LoVo (cell line): Measurements from ENCODE around the gene PCYT2.
"Not testable (repeated sequence)": the region's sequence is repeated elsewhere in the genome, so short reads cannot be mapped to it uniquely, and the experiment has no call there.

Source experiments
- DNase-seq: peaks from one replicate; pipeline ENCODE4 v3.0.0-alpha.2; 2016; ENCODE audit warnings: low spot score

PCYT2 gene

DNA sequence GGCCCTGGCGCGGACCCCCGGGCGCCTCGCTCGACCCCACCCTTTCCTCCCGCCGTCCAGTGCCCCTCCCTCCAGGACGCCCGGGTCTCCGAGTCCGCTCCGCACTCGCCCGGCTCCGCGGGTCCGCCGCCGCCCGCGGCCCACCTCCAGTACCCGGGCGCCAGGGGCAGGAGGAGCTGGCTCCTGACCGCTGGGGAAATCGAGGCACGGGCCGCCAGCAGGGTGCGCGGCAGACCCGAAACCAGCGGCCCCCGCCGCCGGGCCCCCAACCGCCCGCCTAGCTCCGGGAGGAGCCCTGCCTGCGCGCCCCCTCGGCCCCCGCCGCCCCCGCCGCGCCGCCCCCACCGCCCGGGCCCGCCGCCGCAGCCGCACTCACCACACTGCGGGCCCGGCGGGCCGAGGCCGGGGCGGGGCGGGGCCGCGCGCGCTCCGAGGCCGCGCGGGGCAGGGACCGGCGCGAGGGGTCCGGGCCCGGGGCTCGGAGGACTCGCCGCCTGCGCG, 16.0 kb upstream of the PCYT2 start:
- no peak for DNase-seq

GRCh38 chr17:81926451-81927151, 15.4 kb upstream of the PCYT2 start:
- DNase-seq, result peak; percentile 82

- no peak for DNase-seq
Measured at GRCh38 chr17:81925860-81926450, 14.8 kb upstream of the PCYT2 start.

- DNase-seq, result no peak
Measured at GRCh38 chr17:81924557-81925532, 13.6 kb upstream of the PCYT2 start.

- DNase-seq, result no peak
Measured at GRCh38 chr17:81923302-81924260, 12.4 kb upstream of the PCYT2 start.

GRCh38 chr17:81922566-81923301, 11.5 kb upstream of the PCYT2 start:
- no peak for DNase-seq

DNA sequence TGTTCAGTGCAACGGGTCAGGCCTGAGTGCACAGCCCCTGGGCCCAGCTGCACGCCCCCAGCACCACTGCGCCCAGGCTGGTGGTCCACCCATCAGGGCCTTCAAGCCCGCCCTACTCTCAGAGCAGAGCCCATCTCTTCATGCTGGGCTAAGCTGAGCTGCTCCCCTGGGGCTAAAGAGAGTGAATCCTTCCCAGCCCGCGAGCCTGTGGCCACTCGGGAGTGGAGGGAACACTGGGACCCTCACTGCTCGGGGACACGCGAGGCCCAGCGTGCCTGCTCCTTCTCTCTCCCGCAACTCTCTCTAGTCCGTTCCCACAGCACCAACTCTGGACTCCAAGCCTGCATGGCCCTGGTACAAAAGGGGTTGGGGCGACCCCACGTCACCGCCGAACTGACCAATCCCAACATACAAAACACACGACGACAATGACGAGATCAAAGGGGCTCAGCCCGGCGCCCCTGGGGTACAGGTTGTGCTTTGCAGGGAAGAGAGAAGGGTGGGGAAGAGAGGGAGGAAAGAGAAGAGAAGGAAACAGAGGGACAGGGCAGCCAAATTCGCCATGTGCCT, 10.9 kb upstream of the PCYT2 start:
- DNase-seq, result no peak

DNA sequence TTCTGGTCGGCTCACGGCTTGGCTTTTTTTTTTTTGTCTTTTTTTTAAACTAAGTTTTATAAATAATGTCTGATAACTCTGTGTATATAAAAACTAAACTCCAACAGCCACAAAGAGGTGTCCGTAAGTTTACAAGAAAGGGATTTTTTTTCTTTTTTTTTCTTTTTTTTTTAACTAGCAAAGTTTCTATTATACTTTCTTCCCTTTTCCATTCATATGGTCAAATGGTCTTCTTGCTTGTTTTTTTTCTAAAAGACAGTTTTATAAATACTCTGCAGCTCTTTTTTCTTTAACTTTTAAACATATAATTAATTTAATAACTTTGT, 10.3 kb upstream of the PCYT2 start:
- DNase-seq, result no peak

DNA sequence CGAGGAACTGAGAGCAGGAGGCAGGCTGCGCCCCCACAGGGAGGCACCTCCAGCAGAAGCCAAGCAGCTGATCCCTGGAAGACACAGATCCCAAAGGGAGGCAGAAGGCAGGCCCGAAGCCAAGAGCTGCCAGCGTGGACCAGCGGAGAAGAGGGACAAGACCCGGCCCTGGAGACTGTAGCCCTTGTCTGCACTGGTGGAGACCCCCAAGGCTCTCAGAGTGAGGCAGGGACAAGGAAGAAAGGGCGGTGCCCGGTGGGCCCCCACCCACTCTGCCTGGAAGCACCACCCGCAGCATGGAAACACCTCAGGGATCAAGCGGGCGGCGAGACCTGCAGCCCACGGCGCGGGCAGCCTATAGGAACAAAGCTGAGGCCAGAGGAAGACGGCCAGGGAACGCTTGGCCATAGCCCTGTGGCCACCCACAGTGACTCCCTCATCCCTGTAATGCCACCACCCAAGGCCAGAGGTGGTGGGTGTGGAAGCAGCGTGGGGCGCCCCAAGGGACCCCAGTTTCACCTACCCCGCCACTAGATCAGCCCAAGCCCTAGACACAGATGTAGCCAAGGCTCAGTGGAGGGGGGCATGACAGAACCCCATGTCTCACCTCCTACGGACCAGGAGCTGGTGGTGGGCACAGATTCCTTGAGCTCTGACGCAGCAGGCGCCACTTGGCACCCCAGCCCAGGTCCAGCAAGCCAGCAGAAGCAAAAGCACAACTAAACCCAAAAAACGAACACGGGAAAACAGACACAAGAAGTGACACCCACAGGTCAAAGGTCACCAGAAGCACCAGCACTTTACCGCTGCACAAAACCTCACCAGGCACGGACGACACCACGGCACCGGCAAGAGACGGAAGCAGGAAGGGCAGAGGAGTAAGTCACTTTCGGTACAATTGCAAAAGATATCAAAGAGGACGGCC, 9.7 kb upstream of the PCYT2 start:
- DNase-seq, result no peak

- no peak for DNase-seq
Measured at GRCh38 chr17:81918832-81919545, 7.8 kb upstream of the PCYT2 start.

DNA sequence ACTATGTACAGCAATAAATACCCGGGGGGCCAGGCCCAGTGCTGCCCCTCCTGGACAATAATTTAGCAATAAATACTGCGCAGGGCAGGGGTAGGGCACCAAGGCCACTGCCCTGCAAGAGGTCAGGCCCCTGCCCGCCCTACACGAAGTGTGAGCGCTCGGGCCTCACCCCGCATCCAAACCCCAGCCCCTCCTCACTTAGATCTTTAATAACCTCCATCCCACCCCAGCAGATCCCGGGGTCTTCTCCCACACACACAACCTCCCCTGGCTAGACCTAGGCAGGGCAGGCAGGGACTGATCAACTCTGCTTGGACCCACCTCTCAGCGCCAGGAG, 7.1 kb upstream of the PCYT2 start:
- DNase-seq, result not testable (repeated sequence)

GRCh38 chr17:81917565-81918332, 6.5 kb upstream of the PCYT2 start, which contains the start of gene SIRT7:
TSS of gene SIRT7 (minus strand) at chr17:81918176. CDS start at chr17:81918131, 45 bp downstream.
- DNase-seq, result peak; percentile 88

- peak; percentile 69 for DNase-seq
Measured at GRCh38 chr17:81916234-81917001, 5.2 kb upstream of the PCYT2 start.

GRCh38 chr17:81915331-81915730, 4.1 kb upstream of the PCYT2 start:
- no peak for DNase-seq

DNA sequence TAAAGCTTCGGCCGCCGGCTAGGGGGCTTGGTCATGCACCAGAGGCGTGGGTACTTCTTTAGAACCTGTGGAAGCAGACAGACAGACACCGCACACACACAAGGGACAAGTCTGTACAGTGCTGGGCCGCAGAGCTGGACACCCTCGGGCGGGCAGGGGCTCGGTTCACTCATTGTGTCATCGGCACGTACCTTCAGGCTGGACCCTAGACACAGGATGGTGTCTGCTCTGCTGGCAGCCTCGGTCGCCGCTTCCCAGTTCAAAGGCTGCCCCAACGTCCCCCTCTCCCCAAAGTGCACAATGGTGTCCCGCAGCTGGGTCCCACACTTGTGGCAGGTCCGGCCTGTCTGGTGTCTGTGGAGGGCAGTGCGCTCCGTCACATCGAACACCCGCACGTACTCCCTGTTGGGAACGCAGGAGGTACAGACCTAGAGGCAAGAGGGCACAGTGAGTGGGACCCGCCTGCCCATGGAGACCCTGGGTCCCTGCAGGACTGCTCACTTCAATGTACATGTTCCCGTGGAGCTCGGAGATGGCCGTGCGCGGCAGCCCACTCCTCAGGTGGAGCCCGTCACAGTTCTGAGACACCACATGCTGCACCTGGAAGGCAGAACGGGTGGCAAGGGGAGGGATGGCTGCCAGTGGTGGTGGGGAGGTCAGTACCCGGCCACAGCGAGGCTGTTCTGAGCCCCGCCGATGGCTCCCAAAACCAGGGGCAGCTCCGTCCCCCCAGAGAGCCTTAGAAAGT, 3.1 kb upstream of the PCYT2 start:
- no peak for DNase-seq

DNA sequence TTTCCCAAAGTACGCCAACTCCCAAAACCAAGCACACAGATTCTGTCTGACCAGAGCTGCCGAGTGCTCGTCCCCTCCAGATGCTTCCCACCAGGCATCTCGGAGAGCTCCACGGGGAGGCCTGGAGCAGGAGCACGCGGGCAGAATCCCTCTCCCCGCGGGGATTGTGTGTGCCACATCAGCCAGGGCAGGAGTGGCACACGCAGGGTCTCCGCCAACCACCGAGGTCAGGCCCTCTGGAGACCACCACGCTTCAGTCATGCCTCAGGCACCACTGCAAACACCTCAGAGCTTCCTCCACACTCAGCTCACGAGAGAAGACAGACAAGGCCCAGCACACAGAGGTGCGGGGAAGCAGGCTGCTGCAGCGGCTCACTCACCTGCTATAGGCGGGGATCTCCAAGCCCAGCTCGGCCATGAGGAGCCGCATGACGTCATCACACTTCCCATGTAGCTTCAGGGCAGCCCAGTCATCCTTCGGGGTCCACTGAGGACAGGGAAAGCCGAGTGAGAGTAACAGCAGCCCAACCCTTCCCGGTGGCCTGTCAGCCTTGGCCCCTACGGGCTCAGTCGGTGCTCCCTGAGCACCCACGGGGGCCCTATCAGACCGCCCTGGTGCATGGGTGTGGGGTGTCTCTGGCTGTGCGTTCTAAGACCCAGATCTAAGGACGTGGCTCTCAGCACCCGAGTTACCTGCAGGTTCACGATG, 2.3 kb upstream of the PCYT2 start:
- no peak for DNase-seq
